ENCODE data around the gene MYO3B.

DNA sequence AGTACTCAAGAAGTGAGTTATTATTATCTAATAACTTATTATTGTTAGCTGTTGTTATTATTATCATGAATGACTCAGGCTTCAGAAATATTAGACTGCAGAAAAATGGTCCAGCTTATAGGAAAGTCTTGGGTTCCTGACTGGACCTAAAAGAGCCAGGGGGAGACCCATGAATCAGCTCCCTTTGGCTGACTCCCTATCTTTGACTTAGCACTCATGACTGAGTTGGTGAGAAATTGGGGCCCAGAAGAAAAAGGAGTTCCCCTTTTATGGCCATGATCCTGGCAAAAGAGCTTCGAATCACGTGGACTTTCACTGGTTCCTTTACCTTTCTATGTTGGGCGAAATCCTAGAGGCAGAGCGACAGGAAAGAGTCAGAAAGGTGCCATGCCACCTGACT, 145.8 kb downstream of the MYO3B start:
- TF ChIP-seq EZH2 (IDR thresholded peaks at IDR 0.05): no peak
- no peak for TF ChIP-seq POLR2AphosphoS5 (IDR thresholded peaks at IDR 0.05; ENCODE audit: borderline replicate concordance, low read depth, low read length)
